Lower lobe of right lung (tissue), 2 donors: ENCODE results near the gene CDH22. TPM values are rescaled to one million over a fixed set of nuclear protein-coding genes. Genes with fewer than 3 reads are reported as not detected.

Experiments used
- ATAC-seq, 2 donors: fragments of 200-7000 bp; cut with Tn5 transposase; one replicate each; pipeline ENCODE4 v1.9.1; 2020 to 2022; ENCODE audit warnings: mild to moderate bottlenecking in 2 of 2, moderate library complexity in 2 of 2
- DNase-seq: peaks from one replicate; pipeline ENCODE4 v3.0.0-alpha.2; 2020
- H3K27ac ChIP-seq: fragments of 200-600 bp; one replicate; pipeline ENCODE4 v1.8.0; 2022
- H3K27me3 ChIP-seq: fragments of 200-600 bp; one replicate; pipeline ENCODE4 v1.8.0; 2022; ENCODE audit warnings: low read depth
- H3K36me3 ChIP-seq: fragments of 200-600 bp; one replicate; pipeline ENCODE4 v1.8.0; 2022; ENCODE audit warnings: mild to moderate bottlenecking
- H3K4me1 ChIP-seq: fragments of 200-600 bp; one replicate; pipeline ENCODE4 v1.8.0; 2022
- H3K4me3 ChIP-seq: fragments of 200-600 bp; one replicate; pipeline ENCODE4 v1.8.0; 2022; ENCODE audit warnings: mild to moderate bottlenecking
- H3K9me3 ChIP-seq: fragments of 200-600 bp; one replicate; pipeline ENCODE4 v1.8.0; 2022
- intact Hi-C: fragments of 100-400 bp; cut with DNase I; formaldehyde crosslinking; loops from one replicate; pipeline ENCODE4 v1.11.0; 2022
- total RNA-seq: library from RNA; stranded (reverse); fragmentation: NEBNext Ultra II Directional; extraction: Animal tissue kit (Norgen Biotek cat#: 25700); gene quantifications from one replicate; pipeline ENCODE4 v1.2.1, GENCODE V29; 2021
- TF ChIP-seq, protein P1 (sequence below): fragments of 200-600 bp; IDR thresholded peaks from one replicate; pipeline ENCODE4 v1.8.0; 2022; ENCODE audit warnings: antibody characterized with exemption, mild to moderate bottlenecking
- donor health status: DM: no; HTN: yes; CAD: no; lungs with severe emphysema.

CDH22 gene
- total RNA-seq, 1 donor from 2014 or later: 0.35 TPM

DNA sequence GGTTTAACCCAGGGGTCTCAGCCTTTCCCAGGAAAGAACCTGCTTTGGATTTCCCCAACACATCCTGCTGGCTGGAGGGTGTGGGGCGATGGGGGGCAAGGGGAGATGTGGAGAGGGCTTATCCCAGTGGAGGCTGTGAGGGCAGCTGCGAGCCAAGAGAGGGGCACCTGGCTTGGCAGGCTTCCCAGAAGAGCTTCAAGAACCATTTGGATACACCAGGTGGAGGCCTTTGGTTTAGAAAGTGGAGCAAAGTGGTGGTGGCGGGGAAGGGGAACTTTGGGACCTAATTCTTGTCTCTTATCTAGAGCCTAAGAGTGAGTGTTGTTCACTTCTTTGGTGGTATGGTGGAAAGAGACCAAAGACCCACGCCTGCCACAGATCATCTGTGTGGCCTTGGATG, 177.8 kb downstream of the CDH22 start:
- DNase-seq: no peak
- H3K36me3 ChIP-seq: peaks cover 20% of the 10 kb centered on the region
- intact Hi-C loops: no loop called here

DNA sequence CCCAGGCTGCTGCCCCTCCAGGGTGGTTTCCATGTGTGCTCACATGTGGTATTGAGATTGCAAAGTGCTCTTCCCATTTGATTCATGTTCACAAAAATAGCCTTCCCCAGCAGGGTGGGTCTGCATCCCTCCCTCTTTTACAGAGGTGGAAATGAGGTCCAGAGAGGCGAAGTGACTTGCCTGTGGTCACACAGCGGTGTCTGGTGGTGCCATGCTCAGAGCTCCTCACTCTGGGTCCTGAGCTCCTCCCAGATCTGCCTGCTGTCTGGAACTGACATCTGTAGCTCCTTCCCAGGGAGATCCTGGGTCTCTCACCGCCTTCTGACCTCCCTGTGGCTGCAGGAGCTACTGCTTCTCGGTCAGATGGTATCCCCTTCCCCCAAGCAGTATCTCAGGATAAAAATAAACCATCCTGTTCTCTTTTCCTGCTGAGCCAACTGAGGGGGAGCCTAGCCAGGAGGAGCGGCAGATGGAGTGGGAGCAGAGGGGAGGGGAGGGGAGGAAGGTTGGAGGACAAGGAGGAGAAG, 178.3 kb downstream of the CDH22 start:
- ATAC-seq (no peak), DNase-seq (no peak)
- no peaks in the 10 kb centered on the region for H3K9me3 ChIP-seq
- no peak overlapping the region for H3K4me3 ChIP-seq
- peaks cover 6% of the 10 kb centered on the region for H3K27me3 ChIP-seq
- H3K27ac ChIP-seq: no peak overlapping the region
- TF ChIP-seq, protein P1, sequence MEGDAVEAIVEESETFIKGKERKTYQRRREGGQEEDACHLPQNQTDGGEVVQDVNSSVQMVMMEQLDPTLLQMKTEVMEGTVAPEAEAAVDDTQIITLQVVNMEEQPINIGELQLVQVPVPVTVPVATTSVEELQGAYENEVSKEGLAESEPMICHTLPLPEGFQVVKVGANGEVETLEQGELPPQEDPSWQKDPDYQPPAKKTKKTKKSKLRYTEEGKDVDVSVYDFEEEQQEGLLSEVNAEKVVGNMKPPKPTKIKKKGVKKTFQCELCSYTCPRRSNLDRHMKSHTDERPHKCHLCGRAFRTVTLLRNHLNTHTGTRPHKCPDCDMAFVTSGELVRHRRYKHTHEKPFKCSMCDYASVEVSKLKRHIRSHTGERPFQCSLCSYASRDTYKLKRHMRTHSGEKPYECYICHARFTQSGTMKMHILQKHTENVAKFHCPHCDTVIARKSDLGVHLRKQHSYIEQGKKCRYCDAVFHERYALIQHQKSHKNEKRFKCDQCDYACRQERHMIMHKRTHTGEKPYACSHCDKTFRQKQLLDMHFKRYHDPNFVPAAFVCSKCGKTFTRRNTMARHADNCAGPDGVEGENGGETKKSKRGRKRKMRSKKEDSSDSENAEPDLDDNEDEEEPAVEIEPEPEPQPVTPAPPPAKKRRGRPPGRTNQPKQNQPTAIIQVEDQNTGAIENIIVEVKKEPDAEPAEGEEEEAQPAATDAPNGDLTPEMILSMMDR: no peak
- intact Hi-C loops: no loop called here
- H3K36me3 ChIP-seq: peaks cover 25% of the 10 kb centered on the region
- no peaks in the 10 kb centered on the region for H3K4me1 ChIP-seq

More for the DNA sequence above, 177.8 kb downstream of the CDH22 start:
- no peak overlapping the region for H3K4me3 ChIP-seq
- peaks cover 11% of the 10 kb centered on the region for H3K27me3 ChIP-seq
- no peak for ATAC-seq
- TF ChIP-seq, protein P1: no peak
- H3K4me1 ChIP-seq: no peaks in the 10 kb centered on the region
- no peaks in the 10 kb centered on the region for H3K9me3 ChIP-seq
- H3K27ac ChIP-seq: no peak overlapping the region

DNA sequence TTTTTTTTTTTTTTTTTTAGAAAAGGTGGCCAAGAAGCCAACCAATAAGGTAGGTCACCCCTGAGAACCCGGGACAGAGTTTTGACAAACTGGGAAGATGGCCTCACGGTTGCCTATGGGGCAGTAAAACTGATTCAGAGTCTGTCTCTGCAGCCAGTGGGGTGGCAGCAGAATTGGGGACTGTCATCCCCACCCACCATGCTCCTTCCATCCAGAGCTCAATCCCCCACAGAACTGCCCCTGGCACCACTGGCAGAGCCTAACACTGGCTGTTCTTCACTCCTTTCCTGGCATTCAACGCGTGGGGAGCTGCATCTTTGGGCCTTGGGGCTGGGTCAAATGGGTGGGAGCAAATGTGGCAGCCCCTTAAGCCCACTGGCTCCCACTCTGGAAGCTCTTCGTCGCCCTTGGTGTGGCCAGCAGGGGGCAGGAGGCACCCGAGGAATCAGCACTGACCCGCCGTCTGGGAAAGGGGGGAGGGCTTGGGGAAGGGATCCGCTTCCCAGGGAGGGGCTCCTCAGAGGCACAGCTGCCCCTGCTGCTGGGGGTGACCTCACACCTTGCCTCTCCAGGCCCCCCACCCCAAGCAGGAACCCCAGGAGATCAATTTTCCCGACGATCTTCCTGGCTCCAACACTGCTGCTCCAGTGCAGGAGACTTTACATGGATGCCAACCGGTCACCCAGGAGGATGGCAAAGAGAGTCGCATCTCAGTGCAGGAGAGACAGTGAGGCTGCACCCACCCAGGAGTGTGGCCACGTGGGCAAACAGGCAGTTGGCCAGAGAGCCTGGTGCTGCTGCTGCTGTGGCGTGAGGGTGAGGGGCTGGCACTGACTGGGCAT, 179.8 kb downstream of the CDH22 start:
- no peak for DNase-seq
- TF ChIP-seq, protein P1: peak; percentile 54

DNA sequence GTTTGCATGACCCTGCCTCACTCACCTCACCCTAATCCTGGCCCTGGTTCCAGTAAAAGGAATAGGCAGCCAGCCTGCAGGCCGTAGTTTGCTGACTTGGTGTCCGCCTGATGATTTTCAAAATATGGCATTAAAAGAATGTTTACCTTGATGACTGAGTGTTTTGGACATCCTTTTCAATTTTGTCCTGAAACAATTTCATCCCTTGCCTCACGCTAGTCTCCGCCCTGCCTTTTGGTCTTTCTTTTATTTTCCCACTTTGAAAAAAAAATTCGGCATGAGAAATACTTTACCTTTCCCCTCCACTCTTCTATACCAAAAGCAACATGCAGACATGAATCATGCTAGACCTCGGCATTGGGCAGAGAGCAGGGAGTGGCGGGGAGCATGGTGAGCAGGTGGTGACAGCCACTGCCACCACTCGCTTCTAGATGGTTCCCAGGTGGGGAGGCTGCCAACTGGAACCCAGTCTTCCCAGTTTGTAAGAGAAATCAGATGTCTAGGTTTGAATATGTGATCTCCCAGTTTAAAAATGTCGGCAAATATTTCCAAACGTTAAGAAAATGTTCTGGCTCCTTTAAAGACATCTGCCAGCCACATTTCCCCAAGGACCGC, 180.8 kb downstream of the CDH22 start:
- no peak overlapping the region for H3K27ac ChIP-seq
- TF ChIP-seq, protein P1: no peak
- peaks cover 2% of the 10 kb centered on the region for H3K4me1 ChIP-seq
- ATAC-seq (no peak), DNase-seq (no peak)
- no peak overlapping the region for H3K4me3 ChIP-seq
- H3K9me3 ChIP-seq: no peaks in the 10 kb centered on the region
- H3K27me3 ChIP-seq: no peaks in the 10 kb centered on the region
- H3K36me3 ChIP-seq: peaks cover 45% of the 10 kb centered on the region
- intact Hi-C loops: no loop called here

More for the DNA sequence above, 179.8 kb downstream of the CDH22 start:
- H3K27me3 ChIP-seq: no peaks in the 10 kb centered on the region
- no peak overlapping the region for H3K27ac ChIP-seq
- H3K4me3 ChIP-seq: no peak overlapping the region
- peak; percentile 43 to 47 for ATAC-seq
- H3K9me3 ChIP-seq: no peaks in the 10 kb centered on the region
- H3K4me1 ChIP-seq: no peaks in the 10 kb centered on the region
- peaks cover 35% of the 10 kb centered on the region for H3K36me3 ChIP-seq
- intact Hi-C loops: no loop called here

DNA sequence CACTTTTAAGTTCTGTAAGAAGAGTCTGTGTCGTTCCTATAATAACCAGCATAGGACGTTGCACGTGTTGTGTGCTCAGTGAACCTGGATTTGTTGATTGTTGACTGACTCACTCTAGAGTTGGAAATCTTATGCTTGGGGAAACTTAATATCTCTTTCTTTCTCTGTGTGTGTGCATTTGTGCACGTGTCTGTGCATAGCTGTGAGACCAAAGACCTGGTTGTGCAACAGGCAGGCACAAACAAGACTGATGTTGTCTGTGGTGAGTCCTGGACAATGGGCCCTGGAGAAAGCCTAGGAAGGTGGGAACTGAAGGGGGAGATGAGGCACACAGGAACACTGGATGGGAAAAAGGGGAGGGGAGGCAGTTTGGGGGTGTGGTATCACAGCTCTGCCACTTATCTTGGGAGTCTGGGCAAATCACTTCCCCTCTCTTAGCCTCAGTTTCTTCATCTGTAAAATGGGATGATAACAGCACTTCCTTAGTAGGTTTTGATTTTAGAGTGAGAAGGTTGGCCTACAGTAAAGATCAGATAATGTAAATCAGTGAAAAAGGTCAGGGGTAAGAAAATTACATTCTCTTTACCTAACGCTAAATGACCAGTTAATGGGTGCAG, 181.8 kb downstream of the CDH22 start:
- no peak overlapping the region for H3K4me3 ChIP-seq
- H3K27me3 ChIP-seq: no peaks in the 10 kb centered on the region
- ATAC-seq (no peak), DNase-seq (no peak)
- no peak overlapping the region for H3K27ac ChIP-seq
- intact Hi-C loops: no loop called here
- H3K36me3 ChIP-seq: peaks cover 53% of the 10 kb centered on the region
- TF ChIP-seq, protein P1: no peak
- peaks cover 11% of the 10 kb centered on the region for H3K4me1 ChIP-seq
- H3K9me3 ChIP-seq: no peaks in the 10 kb centered on the region
